GM12892 (cell line): ENCODE measurements around the gene SCAF8.

Experiments used
- POLR2A ChIP-seq: IDR thresholded peaks from 2 replicates; pipeline ENCODE4 v1.6.1; 2011; ENCODE audit warnings: low read depth, low read length, control low read depth
- POLR2AphosphoS5 ChIP-seq: IDR thresholded peaks from 2 replicates; pipeline ENCODE4 v1.6.1; 2011; ENCODE audit warnings: low read depth, low read length, control low read depth
- TAF1 ChIP-seq: IDR thresholded peaks from 2 replicates; pipeline ENCODE4 v1.6.1; 2011; ENCODE audit warnings: low read depth, mild to moderate bottlenecking, control low read depth, low read length, borderline replicate concordance

DNA sequence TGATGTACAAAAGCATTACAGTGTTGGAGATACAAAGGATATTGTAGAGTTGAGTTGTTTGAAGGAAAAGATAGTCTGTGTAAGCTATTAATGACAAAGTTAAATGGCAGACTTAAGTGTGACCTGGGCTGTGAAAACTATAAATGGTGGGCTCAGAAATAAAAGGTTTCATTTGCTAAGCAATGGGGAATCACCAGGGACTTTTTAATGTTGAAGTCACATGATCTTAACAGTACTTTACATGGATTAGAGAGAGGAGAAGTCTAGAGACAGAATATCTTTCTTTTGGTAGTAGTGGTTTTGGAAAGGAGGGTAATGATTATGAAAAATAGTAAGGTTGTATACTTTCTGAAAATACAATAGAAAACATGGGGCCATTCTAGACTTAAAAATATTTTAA lies 67.1 kb downstream of the SCAF8 start:
- no peak for TF ChIP-seq POLR2A
- no peak for TF ChIP-seq POLR2AphosphoS5
- TF ChIP-seq TAF1 = no peak
